Activated CD4-positive, CD25-positive, alpha-beta regulatory T cell treated with anti-CD3 and anti-CD28 coated beads, Interleukin-2, amount 50 U/mL, for 16 hours (primary cell): ENCODE measurements around the gene LRRC46.

ENCODE experiments used
- DNase-seq: peaks from one replicate; pipeline ENCODE4 v3.0.0-alpha.2; 2020; ENCODE audit warnings: low read depth, low spot score

The LRRC46 gene

GRCh38 chr17:47877368-47878034 lies 46.0 kb downstream of the LRRC46 start:
- no peak for DNase-seq

GRCh38 chr17:47878203-47879027 lies 46.9 kb downstream of the LRRC46 start:
- DNase-seq = no peak

GRCh38 chr17:47879028-47879585 lies 47.6 kb downstream of the LRRC46 start:
- no peak for DNase-seq

GRCh38 chr17:47879776-47880454 lies 48.4 kb downstream of the LRRC46 start:
- DNase-seq = no peak

GRCh38 chr17:47882247-47882646 lies 50.8 kb downstream of the LRRC46 start:
- no peak for DNase-seq

GRCh38 chr17:47882695-47883588 lies 51.5 kb downstream of the LRRC46 start:
- no peak for DNase-seq

DNA sequence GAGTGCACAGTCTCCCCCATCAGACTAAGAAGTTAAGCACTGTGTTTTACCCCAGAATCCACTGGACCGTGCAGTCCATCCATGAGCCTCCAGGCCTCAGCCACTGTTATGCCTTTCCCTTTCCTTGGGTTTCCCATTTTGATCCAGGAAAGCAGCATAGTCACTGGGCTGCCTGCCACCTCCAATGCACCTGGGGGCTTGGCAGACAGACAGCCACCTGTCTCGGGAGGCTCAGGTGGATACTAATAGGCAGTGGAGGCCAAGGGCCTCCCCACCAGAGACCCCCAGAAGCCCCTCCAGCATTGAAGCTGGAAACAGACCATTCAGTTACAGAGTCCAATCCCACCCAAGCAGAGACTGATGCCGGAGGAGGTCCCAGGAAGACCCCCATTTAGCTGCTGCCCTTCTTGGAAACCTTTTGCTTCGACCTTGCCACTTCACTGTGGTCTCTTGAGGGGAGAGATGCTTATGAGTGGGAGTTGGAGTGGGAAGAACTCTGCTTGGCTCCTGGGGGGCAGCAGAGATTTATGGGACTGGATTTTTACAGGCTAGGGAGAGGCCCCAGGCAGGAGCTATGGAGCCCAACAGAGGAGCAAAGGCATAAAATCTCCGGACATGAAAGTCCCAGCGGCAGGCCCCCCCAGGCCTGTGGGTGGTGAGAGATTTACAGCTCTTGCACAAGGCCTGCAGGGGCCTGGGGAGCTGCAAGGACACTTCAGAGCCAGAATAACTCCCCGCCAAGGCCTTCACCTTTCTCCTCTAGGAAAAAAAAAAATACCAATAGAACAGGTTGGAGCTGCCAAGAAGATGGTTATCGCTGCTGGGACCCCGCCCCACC lies 52.3 kb downstream of the LRRC46 start:
- no peak for DNase-seq

GRCh38 chr17:47884427-47884740 lies 52.9 kb downstream of the LRRC46 start:
- no peak for DNase-seq

- no peak for DNase-seq
These were observed 53.6 kb downstream of the LRRC46 start for GRCh38 chr17:47884905-47885730.
